Umbilical cord (tissue), 2 donors: ENCODE data around the gene PDZD2. TPM values are rescaled to one million over a fixed set of nuclear protein-coding genes. Genes with fewer than 3 reads are reported as not detected.
"Not testable (repeated sequence)": the region's sequence is repeated elsewhere in the genome, so short reads cannot be mapped to it uniquely, and the experiment has no call there.

Source experiments
- DNase-seq: peaks from one replicate; pipeline ENCODE4 v3.0.0-alpha.2; 2015; ENCODE audit warnings: low spot score
- total RNA-seq: library from RNA; depleted of rRNA; stranded (reverse); fragments of >200 nt; gene quantifications from one replicate; pipeline ENCODE4 v1.2.3, GENCODE V29; 2014; ENCODE audit warnings: low replicate concordance; ENCODE audit not compliant: insufficient read depth

PDZD2 gene
- total RNA-seq, 1 donor from 2014 or later = 5.5 TPM

DNA sequence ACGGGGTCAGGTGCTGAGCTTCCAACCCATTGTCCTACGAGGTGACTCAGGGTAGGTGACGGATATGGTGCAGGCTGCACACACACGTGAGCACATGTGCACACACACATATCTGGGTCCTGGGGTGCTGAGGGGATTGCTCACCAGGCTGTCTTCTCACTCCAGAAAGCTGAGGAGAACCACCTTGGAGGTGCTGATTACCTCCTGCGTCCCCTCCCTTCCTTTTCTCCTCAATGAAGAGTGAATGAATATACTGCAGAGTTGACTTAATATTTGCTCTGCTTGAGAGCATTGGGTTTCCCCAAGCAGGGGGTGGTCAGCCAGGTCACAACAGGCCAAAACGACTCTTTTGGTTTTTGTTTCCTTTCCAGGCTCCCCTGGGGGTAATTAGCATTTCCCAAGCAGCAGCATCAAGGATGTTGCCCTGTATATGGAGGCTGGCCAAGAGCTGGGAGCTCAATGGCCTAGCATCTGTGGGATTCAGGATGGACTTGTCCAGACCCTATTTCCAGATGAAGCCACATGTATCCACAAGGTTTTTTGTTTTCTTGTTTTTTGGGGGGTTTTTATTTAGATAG lies 49.7 kb downstream of the PDZD2 start:
- no peak for DNase-seq

DNA sequence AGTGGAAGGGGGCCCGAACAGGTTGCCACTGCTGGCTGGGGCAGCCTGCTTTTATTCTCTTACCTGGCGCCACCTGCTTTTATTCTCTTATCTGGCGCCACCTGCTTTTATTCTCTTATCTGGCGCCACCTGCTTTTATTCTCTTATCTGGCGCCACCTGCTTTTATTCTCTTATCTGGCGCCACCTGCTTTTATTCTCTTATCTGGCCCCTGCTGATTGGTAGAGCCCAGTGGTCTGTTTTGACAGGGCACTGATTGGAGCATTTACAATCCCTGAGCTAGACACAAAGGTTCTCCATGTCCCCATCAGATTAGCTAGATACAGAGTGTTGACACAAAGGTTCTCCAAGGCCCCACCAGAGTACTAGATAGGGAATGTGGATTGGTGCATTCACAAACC lies 52.5 kb downstream of the PDZD2 start:
- DNase-seq = not testable (repeated sequence)

DNA sequence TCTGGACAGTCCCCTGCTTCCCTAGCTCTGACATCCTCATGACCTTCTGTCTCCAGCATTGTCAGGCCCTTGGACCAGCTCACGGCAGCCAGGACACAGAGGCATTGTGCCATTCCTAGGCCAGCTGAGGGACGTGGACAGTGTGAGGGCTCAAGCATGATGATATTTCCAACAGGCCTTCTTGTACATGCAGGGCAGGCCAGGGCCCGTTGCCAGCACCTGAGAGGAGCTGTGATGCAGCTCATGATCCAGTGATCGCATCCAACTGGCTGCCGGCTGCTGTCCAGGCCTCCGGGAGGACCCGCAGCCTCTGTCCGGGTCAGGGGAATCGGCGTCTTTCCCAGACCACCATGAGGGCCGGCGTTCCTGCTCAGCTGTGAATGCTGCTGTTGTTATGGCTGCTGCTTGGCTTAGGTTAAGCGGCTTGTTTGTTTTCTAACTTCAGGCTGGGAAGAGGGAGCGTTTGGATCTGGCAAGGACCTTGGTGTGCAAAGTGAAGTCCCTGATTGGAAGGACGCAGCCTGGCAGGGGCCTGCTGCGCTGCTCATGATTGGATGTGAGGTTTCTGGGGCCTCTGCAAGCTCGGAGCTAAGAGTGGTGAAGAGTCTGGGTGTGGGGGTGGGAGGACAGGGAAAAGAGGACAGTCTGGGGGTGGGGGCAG lies 53.8 kb downstream of the PDZD2 start:
- no peak for DNase-seq

DNA sequence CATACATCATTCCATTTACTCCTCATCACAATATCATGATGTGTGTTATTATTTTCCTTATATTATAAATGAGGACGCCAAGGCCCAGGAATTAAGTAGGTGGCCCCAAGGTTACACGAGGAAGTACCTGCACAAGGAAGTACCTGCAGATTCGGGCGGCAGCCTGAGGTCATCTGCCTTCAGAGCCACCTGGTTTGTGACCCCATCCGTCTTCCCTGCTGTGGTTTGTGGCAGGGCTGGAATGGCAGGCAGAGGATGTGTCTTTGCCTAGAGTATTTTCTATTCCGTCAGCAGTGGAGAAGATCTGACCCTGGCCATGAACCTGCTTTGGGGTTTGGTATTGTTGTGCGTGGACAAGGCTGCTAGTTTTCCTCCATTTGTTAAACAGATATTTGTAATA lies 59.7 kb downstream of the PDZD2 start:
- no peak for DNase-seq

DNA sequence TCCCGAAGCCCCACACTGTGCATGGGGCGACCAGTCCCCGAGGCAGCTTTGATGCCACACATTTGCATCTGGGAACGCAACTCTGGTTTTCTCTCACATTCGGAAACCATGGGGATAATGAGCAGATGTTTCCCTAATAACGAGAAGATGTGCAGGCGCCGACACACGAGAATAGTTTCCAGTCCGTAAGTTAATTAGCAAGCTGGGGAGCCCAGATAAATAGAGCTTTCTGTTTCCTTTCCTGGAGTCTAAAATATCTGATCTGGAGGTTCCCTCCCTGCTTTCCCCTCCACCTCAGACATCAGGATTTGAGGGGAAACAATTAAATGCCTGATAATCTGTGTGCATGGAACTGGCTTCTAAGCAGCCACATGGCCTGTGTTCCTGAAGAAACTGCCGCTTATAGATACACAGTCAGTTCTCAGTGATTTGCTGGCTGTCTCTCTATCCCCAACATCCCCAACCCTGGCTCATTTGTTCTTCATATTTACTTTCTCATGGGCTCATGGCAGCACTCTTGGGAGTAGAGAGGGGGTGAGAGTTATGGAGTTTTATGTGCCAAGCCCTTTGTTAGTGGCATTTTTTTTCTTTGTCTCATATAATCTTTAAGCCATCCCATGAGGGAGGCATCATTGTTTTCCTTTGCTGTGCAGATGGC lies 62.8 kb downstream of the PDZD2 start:
- DNase-seq = no peak

DNA sequence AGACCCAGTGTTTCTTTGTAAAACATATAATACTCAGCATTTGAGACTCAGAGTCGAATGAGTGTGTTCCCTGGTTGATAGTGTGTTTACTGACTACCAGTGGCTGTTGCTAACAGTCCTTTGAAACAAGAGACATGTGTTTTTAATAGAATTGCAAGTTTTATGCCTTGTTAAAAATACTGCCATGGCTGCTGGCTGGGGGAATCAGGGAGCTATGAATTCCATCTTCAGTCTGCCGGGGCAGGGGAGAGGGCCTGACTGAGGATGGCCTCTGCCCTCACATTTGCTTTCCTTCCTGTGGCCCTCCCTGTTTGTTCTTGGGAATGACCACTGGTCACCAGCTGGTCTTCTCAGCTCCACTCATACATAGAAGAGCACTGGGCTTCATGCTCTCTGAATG lies 63.8 kb downstream of the PDZD2 start:
- DNase-seq = peak; percentile 13

DNA sequence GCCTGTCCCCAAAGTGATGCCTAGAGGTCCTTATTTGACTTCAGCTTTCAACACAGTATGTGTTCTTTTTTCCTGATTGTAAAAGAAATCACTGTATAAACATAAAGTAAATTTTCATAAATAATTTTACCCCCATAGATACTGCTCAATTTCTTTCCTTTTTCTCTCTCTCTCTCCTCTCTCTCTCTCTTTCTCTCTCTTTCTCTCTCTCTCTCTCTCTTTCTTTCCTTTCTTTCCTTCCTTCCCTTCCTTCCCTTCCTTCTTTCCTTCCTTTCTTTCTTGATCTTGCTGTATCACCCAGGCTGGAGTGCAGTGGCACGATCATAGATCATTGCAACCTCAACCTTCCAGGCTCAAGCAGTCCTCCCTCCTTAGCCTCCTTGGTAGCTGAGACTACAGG lies 64.8 kb downstream of the PDZD2 start:
- no peak for DNase-seq

DNA sequence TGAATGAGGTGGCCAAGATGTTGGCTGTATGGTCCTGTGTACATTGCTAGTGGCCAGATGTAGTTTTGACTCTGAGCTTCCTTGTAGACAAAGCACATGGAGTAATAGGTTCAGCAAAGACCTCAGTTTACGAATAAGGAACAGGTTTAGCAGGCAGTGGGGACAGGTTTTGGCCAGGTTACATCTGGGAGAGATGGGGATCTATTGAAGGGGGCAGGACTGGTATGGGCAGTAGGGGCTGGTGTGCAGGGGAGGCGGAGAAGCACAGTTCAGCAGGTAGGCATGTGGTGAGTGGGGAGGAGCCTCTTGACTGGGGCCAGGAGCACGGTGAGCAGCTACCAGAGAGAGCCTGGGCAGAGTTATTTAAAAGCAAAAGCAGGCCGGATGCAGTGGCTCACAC lies 67.3 kb downstream of the PDZD2 start:
- no peak for DNase-seq

DNA sequence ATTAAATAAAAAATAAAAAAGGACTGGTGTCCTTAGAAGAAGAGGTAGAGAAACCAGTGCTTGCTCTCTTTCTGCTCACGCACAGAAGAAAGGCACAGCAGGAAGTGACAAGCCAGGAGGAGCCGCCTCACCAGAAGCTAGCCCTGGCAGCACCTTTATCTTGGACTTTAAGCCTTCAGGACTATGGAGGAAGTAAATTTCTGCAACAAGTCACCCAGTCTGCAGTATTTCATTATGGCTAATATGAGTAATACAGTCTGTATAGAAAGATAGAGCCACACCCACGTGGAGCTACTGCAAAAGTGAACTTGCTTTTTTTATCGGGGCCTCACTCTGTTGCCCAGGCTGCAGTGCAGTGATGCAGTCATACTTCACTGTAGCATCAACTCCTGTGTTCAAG lies 68.4 kb downstream of the PDZD2 start:
- peak; percentile 5 for DNase-seq

DNA sequence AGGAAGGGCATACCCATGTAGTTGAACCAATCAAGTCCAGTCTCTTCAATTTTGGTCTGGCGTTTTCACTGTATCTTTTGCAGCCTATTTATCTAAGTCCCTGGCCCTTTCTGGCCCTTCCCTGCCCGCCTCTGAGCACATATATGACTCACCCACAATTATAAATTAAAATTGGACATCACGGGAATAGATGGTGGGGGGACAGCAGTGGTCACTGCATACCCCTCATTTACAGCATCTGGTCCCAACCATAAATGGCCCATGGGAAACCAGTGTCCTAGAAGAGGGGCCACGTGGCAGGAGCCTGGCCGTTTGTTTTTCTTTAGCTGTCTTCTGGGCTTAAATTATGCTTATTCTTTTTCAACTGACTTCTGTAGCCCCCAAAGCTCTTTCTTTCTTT lies 69.2 kb downstream of the PDZD2 start:
- no peak for DNase-seq

DNA sequence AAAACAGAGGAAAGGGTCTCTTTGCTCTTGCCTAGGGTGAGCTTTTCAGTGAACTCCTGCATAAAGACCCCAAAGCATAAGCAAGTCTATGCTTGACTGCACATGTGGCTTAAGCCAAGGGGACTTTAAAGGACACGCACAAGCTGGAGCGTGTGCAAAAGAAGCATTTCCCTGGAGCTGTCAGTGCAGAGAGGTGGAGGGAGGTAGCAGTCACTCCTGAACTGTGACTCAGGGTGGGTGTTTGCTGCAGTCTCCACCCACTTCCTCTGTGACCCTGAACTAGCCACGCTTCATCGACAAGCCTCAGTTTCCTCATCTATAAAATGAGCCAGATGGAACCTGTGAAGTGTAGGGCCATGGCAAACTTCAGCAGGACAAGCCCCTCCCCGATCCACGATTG lies 72.4 kb downstream of the PDZD2 start:
- DNase-seq = no peak

DNA sequence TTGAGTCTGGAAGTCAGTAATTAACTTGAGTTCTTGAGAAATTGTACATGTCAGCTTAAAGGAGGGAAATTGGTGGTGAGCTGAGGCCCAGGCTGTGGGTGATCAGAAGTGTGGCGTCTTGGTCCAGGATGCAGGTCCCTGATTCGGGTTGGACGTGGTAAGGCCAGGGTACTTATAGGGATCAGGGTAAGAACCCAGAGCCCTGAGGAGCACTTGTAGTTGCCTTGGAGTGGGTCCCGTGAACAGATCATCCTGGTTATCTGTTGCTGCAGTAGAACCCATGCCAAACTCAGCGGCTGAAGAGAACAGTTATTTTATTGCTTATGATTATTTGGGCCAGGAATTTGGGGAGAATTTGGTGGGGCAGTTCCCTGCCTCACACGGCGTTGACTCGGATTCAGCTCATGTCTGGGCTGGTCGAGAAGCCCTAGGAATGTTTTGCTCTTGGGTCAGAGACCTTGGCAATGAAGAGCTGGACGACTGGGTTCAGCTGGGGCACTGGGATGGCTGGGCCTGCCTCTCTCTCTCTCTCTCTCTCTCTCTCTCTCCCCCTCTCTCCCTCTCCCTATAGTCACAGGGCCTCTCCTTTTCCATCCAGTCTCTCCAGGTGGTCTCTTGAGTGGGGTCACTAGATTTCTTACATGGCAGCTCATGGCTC lies 73.1 kb downstream of the PDZD2 start:
- no peak for DNase-seq

DNA sequence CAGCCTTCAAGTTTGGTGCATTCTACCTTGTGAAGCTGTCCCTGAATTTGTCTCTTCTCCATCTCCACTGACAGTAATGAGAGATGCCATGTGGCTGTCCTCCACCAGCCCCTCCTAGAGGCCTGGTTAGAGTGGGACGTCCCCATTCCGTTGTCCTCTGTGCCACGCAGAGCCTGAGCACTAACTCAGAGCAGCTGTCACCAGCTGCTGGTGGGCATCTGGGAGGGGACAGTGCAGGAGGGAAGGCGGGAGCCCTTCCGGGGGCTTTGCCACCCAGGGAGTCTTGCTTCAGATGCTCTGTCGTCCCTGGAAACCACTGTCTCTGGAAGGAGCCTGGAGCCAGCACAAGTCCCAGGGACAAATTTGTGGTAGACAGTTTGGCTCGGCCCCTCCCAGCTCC lies 78.6 kb downstream of the PDZD2 start:
- no peak for DNase-seq

DNA sequence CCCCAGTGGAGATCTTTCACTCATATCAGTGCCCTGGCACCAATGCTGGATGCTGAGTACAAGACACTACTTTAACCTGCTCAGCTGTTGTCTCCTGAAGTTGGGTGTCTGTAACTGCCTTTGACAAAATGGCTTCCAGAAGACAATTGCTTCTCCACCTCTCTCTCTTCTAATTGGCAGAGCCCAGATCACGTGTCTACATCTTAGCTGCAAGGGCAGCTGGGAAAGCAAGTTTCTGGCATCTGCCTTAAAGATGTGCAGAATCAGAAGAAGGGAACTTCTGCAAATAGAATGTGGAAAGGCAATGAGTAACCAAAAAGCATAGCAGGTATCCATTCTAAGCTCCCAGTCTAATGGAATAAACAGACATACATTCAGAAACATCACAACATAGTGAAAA lies 81.1 kb downstream of the PDZD2 start:
- no peak for DNase-seq

DNA sequence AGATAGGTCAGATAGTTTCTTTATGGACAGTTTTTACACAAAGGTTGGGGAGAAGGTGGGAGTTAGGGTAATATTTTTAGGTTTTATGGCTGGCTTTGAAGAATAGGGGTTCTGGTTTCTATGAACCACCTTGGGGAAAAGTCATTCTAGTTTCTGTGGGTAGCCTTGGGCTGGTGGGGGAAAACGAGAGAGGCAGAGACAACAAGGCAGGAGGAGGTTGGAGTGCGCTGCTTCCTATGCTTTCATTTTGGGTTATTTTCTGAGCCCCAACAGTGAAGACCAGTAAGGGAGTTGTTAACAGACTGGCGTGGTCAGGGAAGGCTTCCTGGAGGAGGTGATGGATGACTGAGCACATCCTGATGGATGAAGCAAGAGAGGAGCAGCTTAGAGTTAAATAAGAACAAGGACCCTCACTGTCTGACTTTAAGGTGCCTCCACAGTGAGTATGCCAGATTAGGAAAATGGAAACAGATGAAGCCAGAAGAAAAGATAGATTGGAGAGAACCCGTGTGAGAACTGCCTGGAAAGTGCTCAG lies 81.9 kb downstream of the PDZD2 start:
- no peak for DNase-seq

DNA sequence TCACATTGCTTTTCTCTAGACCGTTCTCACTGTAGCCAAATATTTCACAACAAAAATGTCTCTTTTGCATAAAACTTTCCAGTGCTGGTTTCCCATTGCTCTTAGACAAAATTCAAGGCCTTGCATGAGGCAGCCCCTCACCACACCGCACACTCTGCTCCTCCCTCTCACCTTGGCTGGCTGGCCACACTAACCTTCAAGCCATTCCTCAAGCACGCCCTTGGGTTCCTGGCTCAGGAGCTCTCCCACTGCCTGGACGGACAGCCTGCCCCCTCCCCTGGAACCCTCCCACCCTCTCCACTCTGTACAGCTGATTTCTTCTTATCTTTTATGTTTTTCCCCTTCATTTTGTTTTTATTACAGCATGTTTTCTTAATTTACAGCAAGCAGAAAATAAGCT lies 83.2 kb downstream of the PDZD2 start:
- DNase-seq = no peak

DNA sequence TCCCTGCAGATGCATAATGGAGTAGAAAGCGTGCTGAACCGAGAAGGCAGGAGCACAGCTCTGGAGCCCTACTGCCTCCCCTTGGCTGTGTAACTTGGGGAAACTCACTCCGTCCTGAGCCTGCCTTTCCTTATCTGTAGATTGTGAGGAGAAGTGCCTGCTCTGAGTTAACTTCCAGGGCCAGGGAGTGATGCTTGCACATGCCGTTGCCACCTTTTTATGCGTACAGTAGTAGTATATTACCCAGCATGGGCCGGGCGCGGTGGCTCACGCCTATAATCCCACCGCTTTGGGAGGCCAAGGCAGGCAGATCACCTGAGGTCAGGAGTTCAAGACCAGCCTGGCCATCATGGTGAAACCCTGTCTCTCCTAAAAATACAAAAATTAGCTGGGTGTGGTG lies 87.1 kb downstream of the PDZD2 start:
- DNase-seq = no peak

DNA sequence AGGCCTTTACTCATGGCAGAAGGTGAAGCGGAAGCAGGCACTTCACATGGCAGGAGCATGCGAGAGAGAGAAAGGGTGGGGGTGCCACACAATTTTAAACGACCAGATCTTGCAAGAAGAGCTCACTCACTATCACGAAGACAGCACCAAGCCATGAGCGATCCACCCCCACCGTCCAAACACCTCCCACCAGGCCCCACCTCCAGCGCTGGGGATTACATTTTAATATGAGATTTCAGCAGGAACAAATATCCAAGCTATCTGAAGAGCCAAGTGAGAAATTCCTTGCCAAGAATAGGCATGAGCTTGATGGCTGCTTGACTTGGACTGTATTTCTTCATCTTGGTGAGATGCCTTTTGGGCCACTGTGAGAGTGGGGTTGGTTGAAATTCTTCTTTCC lies 88.0 kb downstream of the PDZD2 start:
- no peak for DNase-seq

DNA sequence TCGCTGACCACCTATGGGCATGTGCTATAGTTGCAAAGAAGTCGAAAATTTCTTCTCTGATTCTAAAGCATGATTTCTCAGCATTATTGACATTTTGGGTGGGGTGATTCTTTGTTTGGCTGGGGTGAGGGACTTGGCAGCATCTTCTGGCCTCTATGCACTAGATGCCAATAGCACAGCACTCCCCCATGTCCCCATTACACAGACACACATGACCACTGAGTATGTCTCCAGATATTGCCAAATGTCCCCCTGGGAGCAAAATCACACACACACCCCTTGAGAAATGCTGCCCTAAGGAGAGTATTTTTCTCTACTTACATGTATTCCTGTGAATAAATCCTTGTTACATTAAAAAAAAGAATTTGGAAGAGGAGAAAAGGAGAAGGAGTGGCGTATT lies 89.1 kb downstream of the PDZD2 start:
- DNase-seq = no peak

DNA sequence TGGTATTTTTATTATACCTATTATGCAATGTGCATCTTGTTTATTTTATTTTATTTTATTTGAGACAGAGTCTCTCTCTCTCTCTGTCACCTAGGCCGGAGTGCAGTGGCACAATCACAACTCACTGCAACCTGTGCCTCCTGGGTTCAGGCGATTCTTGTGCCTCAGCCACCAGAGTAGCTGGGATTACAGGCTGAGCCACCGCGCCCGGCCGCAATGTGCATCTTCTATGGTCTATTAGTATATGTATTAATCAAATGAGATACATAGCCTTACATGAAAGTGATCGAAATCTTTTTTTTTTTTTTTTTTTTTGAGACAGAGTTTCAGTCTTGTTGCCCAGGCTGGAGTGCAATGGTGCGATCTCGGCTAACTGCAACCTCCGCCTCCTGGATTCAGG lies 89.9 kb downstream of the PDZD2 start:
- DNase-seq = not testable (repeated sequence)

DNA sequence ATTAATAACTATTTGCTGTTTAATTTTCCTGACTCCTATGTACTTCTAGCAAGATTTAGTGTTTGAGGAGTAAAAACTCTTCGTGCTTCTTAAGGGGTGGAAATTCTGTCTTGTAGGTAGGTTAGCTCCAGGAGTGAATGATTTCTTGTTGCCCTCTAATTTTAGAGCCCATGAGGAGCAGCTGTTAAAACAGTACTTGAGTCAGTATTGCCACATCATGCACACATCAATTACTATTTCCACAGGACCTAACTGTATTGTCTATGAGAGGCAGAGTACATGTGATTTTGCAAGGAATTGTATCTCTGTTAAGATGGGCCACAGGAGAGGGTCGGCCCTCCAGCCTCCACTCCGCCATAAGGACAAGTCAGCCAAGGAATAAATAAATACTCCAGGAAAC lies 91.2 kb downstream of the PDZD2 start:
- no peak for DNase-seq

DNA sequence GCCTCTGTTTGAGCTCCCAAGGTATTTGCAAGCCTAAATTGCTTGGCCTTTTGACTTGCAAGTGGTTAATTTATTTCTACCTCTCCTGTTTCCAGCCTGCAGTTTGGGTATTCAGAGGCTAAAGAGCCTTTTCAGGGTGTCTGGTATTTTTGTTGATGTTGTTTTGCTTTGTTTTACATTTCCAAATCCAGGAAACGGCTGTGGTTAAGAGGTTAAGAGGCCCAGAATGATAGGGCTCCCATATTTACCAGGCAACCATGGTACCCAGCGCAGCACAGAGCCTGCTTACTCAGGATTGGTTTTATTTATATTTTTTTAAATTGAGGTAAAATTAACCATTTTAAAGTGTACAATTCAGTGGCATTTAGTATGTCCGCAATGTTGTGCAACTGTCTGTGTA lies 92.1 kb downstream of the PDZD2 start:
- no peak for DNase-seq
